ENCODE measurements around the gene PPP1R14B.
A peak's percentile ranks its signal among the peaks of the same experiment; 100 is the strongest.

DNA sequence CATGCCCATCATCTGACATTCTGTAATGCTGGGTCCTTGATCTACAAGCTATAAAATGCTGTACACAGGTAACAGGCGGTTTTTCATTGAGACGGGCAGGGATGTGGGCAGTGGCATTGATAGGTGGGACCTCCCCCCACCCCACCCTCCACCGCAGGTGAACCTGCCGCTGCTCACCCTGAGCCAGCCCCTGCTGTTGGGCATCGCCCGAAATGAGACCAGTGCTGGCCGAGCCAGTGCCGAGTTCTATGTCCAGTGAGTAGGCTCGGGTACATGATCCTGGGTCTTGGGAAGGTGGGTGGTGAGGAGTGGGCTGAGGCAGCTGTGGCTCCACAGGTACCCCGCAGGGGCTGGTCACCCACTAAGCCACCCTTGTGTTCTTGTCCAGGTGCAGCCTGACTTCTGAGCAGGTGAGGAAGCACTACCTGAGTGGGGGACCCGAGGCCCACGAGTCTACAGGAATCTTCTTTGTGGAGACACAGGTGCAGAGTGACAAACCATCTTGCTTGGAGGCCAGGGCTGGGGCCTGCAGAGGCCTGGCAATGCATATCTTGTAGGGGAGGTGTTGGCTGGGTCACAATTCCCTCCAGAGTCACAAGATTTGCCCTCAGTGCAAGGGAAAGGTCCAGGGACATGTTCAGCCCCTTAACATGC, 17.5 kb downstream of the PPP1R14B start:
- TF ChIP-seq, protein P1, sequence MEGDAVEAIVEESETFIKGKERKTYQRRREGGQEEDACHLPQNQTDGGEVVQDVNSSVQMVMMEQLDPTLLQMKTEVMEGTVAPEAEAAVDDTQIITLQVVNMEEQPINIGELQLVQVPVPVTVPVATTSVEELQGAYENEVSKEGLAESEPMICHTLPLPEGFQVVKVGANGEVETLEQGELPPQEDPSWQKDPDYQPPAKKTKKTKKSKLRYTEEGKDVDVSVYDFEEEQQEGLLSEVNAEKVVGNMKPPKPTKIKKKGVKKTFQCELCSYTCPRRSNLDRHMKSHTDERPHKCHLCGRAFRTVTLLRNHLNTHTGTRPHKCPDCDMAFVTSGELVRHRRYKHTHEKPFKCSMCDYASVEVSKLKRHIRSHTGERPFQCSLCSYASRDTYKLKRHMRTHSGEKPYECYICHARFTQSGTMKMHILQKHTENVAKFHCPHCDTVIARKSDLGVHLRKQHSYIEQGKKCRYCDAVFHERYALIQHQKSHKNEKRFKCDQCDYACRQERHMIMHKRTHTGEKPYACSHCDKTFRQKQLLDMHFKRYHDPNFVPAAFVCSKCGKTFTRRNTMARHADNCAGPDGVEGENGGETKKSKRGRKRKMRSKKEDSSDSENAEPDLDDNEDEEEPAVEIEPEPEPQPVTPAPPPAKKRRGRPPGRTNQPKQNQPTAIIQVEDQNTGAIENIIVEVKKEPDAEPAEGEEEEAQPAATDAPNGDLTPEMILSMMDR (IDR thresholded peaks at IDR 0.05), result no peak
- peak in 1 of 3 donors; percentile 6 for TF ChIP-seq POLR2A (IDR thresholded peaks at IDR 0.05)
